ENCODE data around the gene HCN3.

DNA sequence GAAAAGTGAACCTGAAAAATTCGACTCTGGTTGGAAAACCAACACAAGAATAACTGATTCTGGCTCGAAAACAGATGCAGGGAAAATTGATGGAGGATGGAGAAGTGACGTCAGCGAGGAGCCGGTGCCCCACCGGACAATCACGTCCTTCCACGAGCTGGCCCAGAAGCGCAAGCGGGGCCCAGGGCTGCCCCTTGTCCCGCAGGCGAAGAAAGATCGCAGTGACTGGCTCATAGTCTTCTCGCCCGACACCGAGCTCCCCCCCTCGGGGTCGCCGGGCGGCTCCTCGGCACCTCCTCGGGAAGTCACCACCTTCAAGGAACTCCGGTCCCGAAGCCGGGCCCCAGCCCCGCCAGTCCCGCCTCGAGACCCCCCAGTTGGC lies 45.3 kb downstream of the HCN3 start:
- TF ChIP-seq, protein P1, sequence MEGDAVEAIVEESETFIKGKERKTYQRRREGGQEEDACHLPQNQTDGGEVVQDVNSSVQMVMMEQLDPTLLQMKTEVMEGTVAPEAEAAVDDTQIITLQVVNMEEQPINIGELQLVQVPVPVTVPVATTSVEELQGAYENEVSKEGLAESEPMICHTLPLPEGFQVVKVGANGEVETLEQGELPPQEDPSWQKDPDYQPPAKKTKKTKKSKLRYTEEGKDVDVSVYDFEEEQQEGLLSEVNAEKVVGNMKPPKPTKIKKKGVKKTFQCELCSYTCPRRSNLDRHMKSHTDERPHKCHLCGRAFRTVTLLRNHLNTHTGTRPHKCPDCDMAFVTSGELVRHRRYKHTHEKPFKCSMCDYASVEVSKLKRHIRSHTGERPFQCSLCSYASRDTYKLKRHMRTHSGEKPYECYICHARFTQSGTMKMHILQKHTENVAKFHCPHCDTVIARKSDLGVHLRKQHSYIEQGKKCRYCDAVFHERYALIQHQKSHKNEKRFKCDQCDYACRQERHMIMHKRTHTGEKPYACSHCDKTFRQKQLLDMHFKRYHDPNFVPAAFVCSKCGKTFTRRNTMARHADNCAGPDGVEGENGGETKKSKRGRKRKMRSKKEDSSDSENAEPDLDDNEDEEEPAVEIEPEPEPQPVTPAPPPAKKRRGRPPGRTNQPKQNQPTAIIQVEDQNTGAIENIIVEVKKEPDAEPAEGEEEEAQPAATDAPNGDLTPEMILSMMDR (IDR thresholded peaks at IDR 0.05), result no peak
- TF ChIP-seq POLR2A (IDR thresholded peaks at IDR 0.05), result no peak

All from esophagus squamous epithelium (tissue), 4 donors.